Fibroblast of lung (primary cell): ENCODE data around the gene CRKL. TPM values are rescaled to one million over a fixed set of nuclear protein-coding genes. Genes with fewer than 3 reads are reported as not detected.

Experiments
- DNase-seq, 2 donors: peaks; one replicate each; pipeline versions ENCODE4 v3.0.0 to v3.0.0-alpha.2; 2010; ENCODE audit warnings: low read depth in 2 of 2
- H2AFZ ChIP-seq: 2 replicates; pipeline ENCODE4 v1.5.1; 2012; ENCODE audit warnings: low read length, control low read depth, inconsistent platforms
- H3K27ac ChIP-seq: 2 replicates; pipeline ENCODE4 v1.5.1; 2011; ENCODE audit warnings: low read length, control low read depth; ENCODE audit not compliant: insufficient read depth
- H3K27me3 ChIP-seq: 2 replicates; pipeline ENCODE4 v1.5.1; 2011; ENCODE audit warnings: mild to moderate bottlenecking, low read length; ENCODE audit not compliant: control insufficient read depth, insufficient read depth
- H3K36me3 ChIP-seq: 2 replicates; pipeline ENCODE4 v1.5.1; 2011; ENCODE audit warnings: low read length; ENCODE audit not compliant: control insufficient read depth, insufficient read depth
- H3K4me1 ChIP-seq: 2 replicates; pipeline ENCODE4 v1.5.1; 2011; ENCODE audit warnings: low read length; ENCODE audit not compliant: control insufficient read depth, insufficient read depth; ENCODE audit errors: extremely low read depth
- H3K4me2 ChIP-seq: 2 replicates; pipeline ENCODE4 v1.5.1; 2011; ENCODE audit warnings: low read length, control low read depth; ENCODE audit not compliant: insufficient read depth; ENCODE audit errors: extremely low read depth
- H3K4me3 ChIP-seq, 4 experiments: fragments of 200-600 bp in 1 of 4; sonication (generic) in 1 of 4; replicated peaks in 1 of 4; 2 replicates each; pipeline ENCODE4 v1.5.1; 2011 to 2016; ENCODE audit warnings: low read length in 4 of 4, low read depth in 3 of 4, mild to moderate bottlenecking in 3 of 4, control low read depth in 2 of 4, inconsistent platforms in 1 of 4, mixed read lengths in 1 of 4; ENCODE audit not compliant: insufficient read depth in 1 of 4; ENCODE audit errors: control extremely low read depth in 1 of 4
- H3K79me2 ChIP-seq: 2 replicates; pipeline ENCODE4 v1.5.1; 2012; ENCODE audit warnings: mild to moderate bottlenecking, low read length, inconsistent platforms; ENCODE audit not compliant: control insufficient read depth, insufficient read depth
- H3K9ac ChIP-seq: 2 replicates; pipeline ENCODE4 v1.5.1; 2011; ENCODE audit warnings: mild to moderate bottlenecking, low read length, control low read depth; ENCODE audit not compliant: insufficient read depth
- H3K9me3 ChIP-seq: 2 replicates; pipeline ENCODE4 v1.5.1; 2012; ENCODE audit warnings: low read depth, low read length; ENCODE audit not compliant: control insufficient read depth, insufficient read depth
- H4K20me1 ChIP-seq: 2 replicates; pipeline ENCODE4 v1.5.1; 2011; ENCODE audit warnings: low read length; ENCODE audit not compliant: control insufficient read depth, insufficient read depth; ENCODE audit errors: extremely low read depth
- EZH2 ChIP-seq: IDR thresholded peaks from 2 replicates; pipeline ENCODE4 v1.5.1; 2012; ENCODE audit warnings: low read length, control low read depth, mild to moderate bottlenecking; ENCODE audit errors: missing control alignments
- polyA plus RNA-seq, 2 donors: library from polyadenylated mRNA; depleted of rRNA in 1 of 2; stranded (reverse) in 1 of 2; unstranded in 1 of 2; fragments of >200 nt; gene quantifications; 2 replicates each; pipeline ENCODE4 v1.2.1, GENCODE V29; 2011 to 2012; ENCODE audit warnings: missing spikeins in 1 of 2
- total RNA-seq: library from RNA; depleted of rRNA; stranded (reverse); fragments of >200 nt; gene quantifications from 2 replicates; pipeline ENCODE4 v1.2.1, GENCODE V29; 2014
- TF ChIP-seq, protein P1 (sequence below), 2 donors: IDR thresholded peaks in 1 of 2; conservative IDR thresholded peaks in 1 of 2; 1 replicate in 1 of 2; 2 replicates in 1 of 2; pipeline ENCODE4 v1.5.1; 2011 to 2012; ENCODE audit warnings: low read length in 2 of 2, control low read depth in 1 of 2, inconsistent platforms in 1 of 2, low read depth in 1 of 2, mild to moderate bottlenecking in 1 of 2

Gene CRKL
- total and polyA plus RNA-seq, 2 donors (not counting 1 experiment from before 2014, with no cell fraction given) = 23.8 to 45.1 TPM

DNA sequence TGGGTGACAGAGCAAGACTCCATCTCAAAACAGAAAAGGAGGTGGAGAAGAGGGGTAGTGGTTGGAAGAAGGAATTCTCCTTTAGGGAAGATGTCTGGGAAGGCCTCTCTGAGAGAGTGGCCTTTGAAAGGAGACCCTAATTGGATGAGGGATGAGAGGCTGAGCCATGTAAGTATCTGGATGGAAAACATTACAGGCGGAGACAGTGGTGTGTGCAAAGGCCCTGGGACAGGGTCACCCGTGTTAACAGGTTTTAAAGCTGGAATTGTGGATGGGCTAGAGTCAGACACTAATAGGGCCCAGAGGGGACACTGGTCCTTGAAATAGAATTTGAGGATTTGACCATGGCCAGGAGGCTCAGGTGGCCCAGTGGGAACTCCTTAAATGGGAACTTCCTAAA lies 48.0 kb upstream of the CRKL start:
- TF ChIP-seq, protein P1, sequence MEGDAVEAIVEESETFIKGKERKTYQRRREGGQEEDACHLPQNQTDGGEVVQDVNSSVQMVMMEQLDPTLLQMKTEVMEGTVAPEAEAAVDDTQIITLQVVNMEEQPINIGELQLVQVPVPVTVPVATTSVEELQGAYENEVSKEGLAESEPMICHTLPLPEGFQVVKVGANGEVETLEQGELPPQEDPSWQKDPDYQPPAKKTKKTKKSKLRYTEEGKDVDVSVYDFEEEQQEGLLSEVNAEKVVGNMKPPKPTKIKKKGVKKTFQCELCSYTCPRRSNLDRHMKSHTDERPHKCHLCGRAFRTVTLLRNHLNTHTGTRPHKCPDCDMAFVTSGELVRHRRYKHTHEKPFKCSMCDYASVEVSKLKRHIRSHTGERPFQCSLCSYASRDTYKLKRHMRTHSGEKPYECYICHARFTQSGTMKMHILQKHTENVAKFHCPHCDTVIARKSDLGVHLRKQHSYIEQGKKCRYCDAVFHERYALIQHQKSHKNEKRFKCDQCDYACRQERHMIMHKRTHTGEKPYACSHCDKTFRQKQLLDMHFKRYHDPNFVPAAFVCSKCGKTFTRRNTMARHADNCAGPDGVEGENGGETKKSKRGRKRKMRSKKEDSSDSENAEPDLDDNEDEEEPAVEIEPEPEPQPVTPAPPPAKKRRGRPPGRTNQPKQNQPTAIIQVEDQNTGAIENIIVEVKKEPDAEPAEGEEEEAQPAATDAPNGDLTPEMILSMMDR (conservative IDR thresholded peaks at IDR 0.05 in 1 of 2, IDR thresholded peaks at IDR 0.05 in 1 of 2; ENCODE audit: low read depth in 1 of 2, low read length in 2 of 2) = no peak
- no peak for TF ChIP-seq EZH2
- Histone ChIP-seq H3K9ac (no peak overlapping the region), H4K20me1 (no peaks in the 10 kb centered on the region), H3K79me2 (no peaks in the 10 kb centered on the region), H3K4me3 (no peak overlapping the region), H3K4me1 (peaks cover 11% of the 10 kb centered on the region), H3K36me3 (peaks cover 3% of the 10 kb centered on the region), H3K4me2 (no peak overlapping the region), H2AFZ (no peak overlapping the region), H3K9me3 (no peaks in the 10 kb centered on the region), H3K27me3 (no peaks in the 10 kb centered on the region), H3K27ac (no peak overlapping the region)
- DNase-seq = no peak

DNA sequence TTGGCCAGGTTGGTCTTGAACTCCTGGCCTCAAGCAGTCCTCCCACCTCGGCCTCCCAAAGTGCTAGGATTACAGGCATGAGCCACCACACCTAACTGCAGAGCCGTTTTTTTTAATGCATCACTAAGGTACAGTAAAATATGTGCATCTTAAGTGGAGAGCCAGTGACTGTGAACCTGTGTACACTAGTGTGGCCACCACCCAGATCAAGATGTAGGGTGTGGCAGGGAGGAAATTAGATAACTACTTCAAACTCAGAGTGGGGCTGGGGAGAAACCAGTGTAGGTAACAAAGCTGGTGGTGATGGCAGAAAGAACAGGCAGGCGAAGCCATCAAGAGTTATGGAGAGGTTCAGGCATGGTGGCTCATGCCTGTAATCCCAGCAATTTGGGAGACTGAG lies 44.0 kb upstream of the CRKL start:
- Histone ChIP-seq H4K20me1 (no peaks in the 10 kb centered on the region), H3K9me3 (no peaks in the 10 kb centered on the region), H2AFZ (no peak overlapping the region), H3K4me3 (no peak overlapping the region), H3K4me2 (no peak overlapping the region), H3K27me3 (no peaks in the 10 kb centered on the region), H3K36me3 (peaks cover 3% of the 10 kb centered on the region), H3K9ac (no peak overlapping the region), H3K4me1 (no peaks in the 10 kb centered on the region), H3K79me2 (no peaks in the 10 kb centered on the region), H3K27ac (no peak overlapping the region)
- TF ChIP-seq, protein P1 (conservative IDR thresholded peaks at IDR 0.05 in 1 of 2, IDR thresholded peaks at IDR 0.05 in 1 of 2; ENCODE audit: low read depth in 1 of 2, low read length in 2 of 2) = no peak
- no peak for TF ChIP-seq EZH2
- no peak for DNase-seq

DNA sequence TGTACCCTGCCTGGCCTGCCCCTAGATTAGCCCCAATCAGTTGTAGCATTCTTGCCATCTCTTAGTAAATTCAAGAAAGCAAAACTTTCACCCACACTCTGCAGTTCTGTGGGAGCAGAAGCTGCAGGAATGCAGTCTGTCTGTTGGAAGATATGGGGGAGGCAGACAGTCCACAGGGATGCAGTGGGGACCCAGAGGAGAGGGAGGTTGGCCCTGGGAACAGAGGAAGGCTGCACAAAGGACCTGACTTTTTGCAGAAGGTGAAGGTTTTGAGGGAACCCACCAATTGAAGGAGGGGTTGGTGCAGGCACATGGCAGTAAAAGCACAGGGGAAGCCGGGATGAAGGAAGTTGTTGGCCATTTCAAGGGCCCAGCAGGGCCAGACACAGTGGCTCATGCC lies 41.9 kb upstream of the CRKL start:
- Histone ChIP-seq H3K27me3 (no peaks in the 10 kb centered on the region), H3K9ac (no peak overlapping the region), H3K27ac (no peak overlapping the region), H3K4me2 (no peak overlapping the region), H3K4me1 (no peaks in the 10 kb centered on the region), H3K36me3 (no peaks in the 10 kb centered on the region), H2AFZ (no peak overlapping the region), H4K20me1 (no peaks in the 10 kb centered on the region), H3K4me3 (no peak overlapping the region), H3K79me2 (no peaks in the 10 kb centered on the region), H3K9me3 (no peaks in the 10 kb centered on the region)
- TF ChIP-seq EZH2 = no peak
- TF ChIP-seq, protein P1 (conservative IDR thresholded peaks at IDR 0.05 in 1 of 2, IDR thresholded peaks at IDR 0.05 in 1 of 2; ENCODE audit: low read depth in 1 of 2, low read length in 2 of 2) = no peak
- no peak for DNase-seq
